Tibial nerve (tissue), 4 donors: Measurements from ENCODE around the gene PLK2. TPM values are rescaled to one million over a fixed set of nuclear protein-coding genes. Genes with fewer than 3 reads are reported as not detected.
A peak's percentile ranks its signal among the peaks of the same experiment; 100 is the strongest.

Experiments used
- DNase-seq, 2 donors: peaks; one replicate each; pipeline ENCODE4 v3.0.0-alpha.2; 2019; ENCODE audit warnings: low spot score in 2 of 2
- H3K27ac ChIP-seq, 4 donors: fragments of 200-600 bp; sonication (generic) in 3 of 4; one replicate each; pipeline ENCODE4 v1.5.1; 2017 to 2019; ENCODE audit warnings: mild to moderate bottlenecking in 1 of 4
- H3K27me3 ChIP-seq, 2 donors: fragments of 200-600 bp; sonication (generic) in 1 of 2; one replicate each; pipeline versions ENCODE4 v1.5.1 to v1.6.0; 2017 to 2019
- H3K36me3 ChIP-seq, 3 donors: fragments of 200-600 bp; sonication (generic); one replicate each; pipeline ENCODE4 v1.5.1; 2018 to 2019
- H3K4me1 ChIP-seq, 4 donors: fragments of 200-600 bp; sonication (generic) in 3 of 4; one replicate each; pipeline ENCODE4 v1.5.1; 2017 to 2019
- H3K4me3 ChIP-seq, 4 donors: fragments of 200-600 bp; sonication (generic) in 3 of 4; one replicate each; pipeline ENCODE4 v1.5.1; 2017 to 2019; ENCODE audit warnings: mild to moderate bottlenecking in 1 of 4, moderate library complexity in 1 of 4
- H3K9me3 ChIP-seq, 4 donors: fragments of 200-600 bp; sonication (generic) in 3 of 4; one replicate each; pipeline ENCODE4 v1.5.1; 2017 to 2019
- CTCF ChIP-seq, 5 experiments: fragments of 200-600 bp in 3 of 5; fragments of 450-650 bp in 2 of 5; sonication (generic) in 3 of 5; IDR thresholded peaks; one replicate each; pipeline ENCODE4 v1.5.1; 2016 to 2019; ENCODE audit warnings: antibody characterized with exemption in 5 of 5, mild to moderate bottlenecking in 3 of 5, moderate library complexity in 2 of 5
- EP300 ChIP-seq, 2 donors: sonication (generic); formaldehyde crosslinking; IDR thresholded peaks; one replicate each; pipeline ENCODE4 v1.6.1; 2017; ENCODE audit warnings: antibody characterized with exemption in 2 of 2, mild to moderate bottlenecking in 1 of 2
- POLR2A ChIP-seq, 2 donors: fragments of 450-650 bp; IDR thresholded peaks; one replicate each; pipeline ENCODE4 v1.6.1; 2017; ENCODE audit warnings: antibody characterized with exemption in 2 of 2, mild to moderate bottlenecking in 2 of 2, moderate library complexity in 2 of 2
- WGBS, 2 donors: methylation state at CpG; one replicate each; pipeline ENCODE4 v1.1.5; 2018; 5-methylcytosine and 5-hydroxymethylcytosine counted together
- total RNA-seq, 4 donors: library from RNA; depleted of rRNA; stranded (reverse); fragments of >200 nt; gene quantifications; one replicate each; pipeline ENCODE4 v1.1.0, GENCODE V29; 2016

The PLK2 gene
- total RNA-seq, 4 donors from 2014 or later, result 111 to 226 (median 163) TPM

GRCh38 chr5:58455480-58455879 lies 4.4 kb downstream of the PLK2 start:
- Histone ChIP-seq H3K4me1 (peaks cover 0 to 50% (median 13%) of the 10 kb centered on the region in 4 donors), H3K27ac (peak overlapping the region in 2 of 4 donors; percentile 98), H3K9me3 (no peaks in the 10 kb centered on the region), H3K27me3 (no peaks in the 10 kb centered on the region), H3K4me3 (peak overlapping the region in 1 of 4 donors; percentile 94), H3K36me3 (peaks cover 0 to 56% (median 7%) of the 10 kb centered on the region in 3 donors)
- WGBS, 2 donors, result 58 to 65% methylated on average over 5 of the region's 5 CpGs
- DNase-seq, result no peak
- no peak for TF ChIP-seq CTCF (IDR thresholded peaks at IDR 0.05)
- TF ChIP-seq POLR2A (IDR thresholded peaks at IDR 0.05), result no peak
- TF ChIP-seq EP300 (IDR thresholded peaks at IDR 0.05), result no peak

GRCh38 chr5:58455066-58455465 lies 4.8 kb downstream of the PLK2 start:
- H3K27me3 ChIP-seq, result no peaks in the 10 kb centered on the region
- H3K36me3 ChIP-seq, result peaks cover 0 to 56% (median 7%) of the 10 kb centered on the region in 3 donors
- TF ChIP-seq CTCF (IDR thresholded peaks at IDR 0.05), result no peak
- TF ChIP-seq EP300 (IDR thresholded peaks at IDR 0.05), result no peak
- TF ChIP-seq POLR2A (IDR thresholded peaks at IDR 0.05), result no peak
- peaks cover 0 to 50% (median 13%) of the 10 kb centered on the region in 4 donors for H3K4me1 ChIP-seq
- peak overlapping the region in 2 of 4 donors; percentile 98 for H3K27ac ChIP-seq
- no peaks in the 10 kb centered on the region for H3K9me3 ChIP-seq
- H3K4me3 ChIP-seq, result peak overlapping the region in 1 of 4 donors; percentile 94
- 48 to 56% methylated on average over 5 of the region's 5 CpGs for WGBS, 2 donors
- DNase-seq, result no peak

- WGBS, 2 donors, result 86 to 90% methylated on average over 1 of the region's 1 CpG
- Histone ChIP-seq H3K27me3 (no peaks in the 10 kb centered on the region), H3K4me1 (peaks cover 0 to 50% (median 13%) of the 10 kb centered on the region in 4 donors), H3K36me3 (peaks cover 0 to 56% (median 7%) of the 10 kb centered on the region in 3 donors), H3K27ac (peak overlapping the region in 1 of 4 donors; percentile 98), H3K4me3 (no peak overlapping the region), H3K9me3 (no peaks in the 10 kb centered on the region)
- no peak for TF ChIP-seq EP300 (IDR thresholded peaks at IDR 0.05)
- no peak for TF ChIP-seq CTCF (IDR thresholded peaks at IDR 0.05)
- no peak for TF ChIP-seq POLR2A (IDR thresholded peaks at IDR 0.05)
- DNase-seq, result no peak
Observed at GRCh38 chr5:58454025-58454424, 5.9 kb downstream of the PLK2 start.

- no peak overlapping the region for H3K4me3 ChIP-seq
- H3K36me3 ChIP-seq, result peaks cover 0 to 56% (median 7%) of the 10 kb centered on the region in 3 donors
- H3K27me3 ChIP-seq, result no peaks in the 10 kb centered on the region
- no peak for DNase-seq
- H3K9me3 ChIP-seq, result no peaks in the 10 kb centered on the region
- TF ChIP-seq POLR2A (IDR thresholded peaks at IDR 0.05) (no peak), EP300 (IDR thresholded peaks at IDR 0.05) (no peak), CTCF (IDR thresholded peaks at IDR 0.05) (no peak)
- no peak overlapping the region for H3K27ac ChIP-seq
- H3K4me1 ChIP-seq, result peaks cover 0 to 46% (median 11%) of the 10 kb centered on the region in 4 donors
Observed at GRCh38 chr5:58453306-58453705, 6.6 kb downstream of the PLK2 start.

- Histone ChIP-seq H3K36me3 (peaks cover 0 to 56% (median 7%) of the 10 kb centered on the region in 3 donors), H3K9me3 (no peaks in the 10 kb centered on the region), H3K27ac (no peak overlapping the region), H3K27me3 (no peaks in the 10 kb centered on the region), H3K4me3 (no peak overlapping the region), H3K4me1 (peaks cover 0 to 40% (median 11%) of the 10 kb centered on the region in 4 donors)
- DNase-seq, result no peak
- TF ChIP-seq EP300 (IDR thresholded peaks at IDR 0.05), result no peak
- no peak for TF ChIP-seq CTCF (IDR thresholded peaks at IDR 0.05)
- no peak for TF ChIP-seq POLR2A (IDR thresholded peaks at IDR 0.05)
- WGBS, 2 donors, result 80 to 85% methylated on average over 3 of the region's 3 CpGs
Observed at GRCh38 chr5:58452566-58453258, 7.2 kb downstream of the PLK2 start.
